Measurements from ENCODE around the gene HMX3.

Gene HMX3

DNA sequence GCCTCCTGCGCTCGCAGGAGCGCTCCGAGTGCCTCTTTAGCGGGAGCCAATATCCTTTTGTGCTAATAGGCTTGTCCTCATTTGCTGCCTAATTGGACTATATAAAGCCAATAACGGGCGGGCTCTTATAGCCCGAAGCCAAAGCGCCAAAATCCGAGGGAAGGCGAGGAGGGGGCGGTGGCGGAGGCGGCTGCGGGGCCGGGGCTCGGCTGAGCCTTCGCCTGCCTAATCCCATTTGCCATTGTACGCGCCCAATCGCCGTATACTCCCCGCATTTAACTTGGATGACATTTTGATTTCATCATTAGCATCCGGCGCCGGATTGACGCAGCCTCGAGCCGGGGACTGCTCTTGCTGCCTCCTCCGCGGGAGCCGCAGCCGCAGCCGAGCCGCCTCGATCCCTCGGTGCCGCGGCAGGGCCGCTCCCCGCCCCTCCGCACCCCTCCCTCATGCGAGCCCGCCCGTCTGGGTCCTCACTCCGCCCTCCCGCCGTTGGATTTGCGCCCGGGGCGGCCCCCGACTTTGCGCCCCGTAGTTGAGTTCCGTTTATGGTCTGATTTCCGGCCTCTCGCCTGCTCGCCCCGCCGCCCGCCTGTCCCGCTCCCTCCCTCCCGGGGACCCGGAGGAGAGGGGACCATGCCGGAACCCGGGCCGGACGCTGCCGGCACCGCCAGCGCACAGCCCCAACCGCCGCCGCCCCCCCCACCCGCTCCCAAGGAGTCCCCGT, at the start of gene HMX3:
HMX3 (plus strand) TSS at position 556 of the 727 bp plus-strand sequence; CDS start at position 637, 81 bp downstream.
- DNase-seq (ENCODE audit: low spot score) = no peak

DNA sequence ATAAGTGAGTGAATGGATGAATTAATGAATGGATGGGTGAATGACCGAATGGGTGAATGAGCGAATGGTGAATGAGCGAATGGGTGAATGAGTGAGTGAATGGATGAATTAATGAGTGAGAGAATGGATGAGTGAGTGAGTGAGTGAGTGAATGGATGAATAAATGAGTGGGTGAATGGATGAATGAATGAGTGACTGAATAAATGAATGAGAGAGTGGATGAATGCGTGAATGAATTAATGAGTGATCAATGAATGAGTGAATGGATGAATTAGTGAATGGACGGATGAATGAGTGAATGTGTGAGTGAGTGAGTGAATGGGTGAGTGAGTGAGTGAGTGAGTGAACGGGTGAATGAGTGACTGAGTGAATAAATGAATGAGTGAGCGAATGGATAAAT, 49.5 kb upstream of the HMX3 start:
- DNase-seq (ENCODE audit: low spot score) = no peak

DNA sequence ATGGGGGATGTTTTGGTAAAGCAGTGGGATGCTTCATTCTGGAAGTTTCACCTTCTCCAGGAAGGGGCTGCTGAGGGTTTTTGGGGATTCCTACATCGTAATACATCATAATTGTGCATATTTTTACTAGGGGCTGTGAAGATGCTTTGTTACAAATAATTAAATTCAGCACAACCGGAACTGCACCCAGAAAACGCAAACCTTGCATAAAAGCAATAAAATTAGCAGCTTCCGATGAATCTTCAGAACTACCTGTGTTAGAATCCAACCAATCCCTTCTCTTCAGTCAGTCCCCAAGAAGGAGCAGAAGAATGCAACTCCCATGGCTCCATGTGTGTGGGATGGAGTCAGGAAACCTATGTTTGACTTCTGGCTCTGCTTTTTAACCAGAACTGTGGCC, 48.4 kb upstream of the HMX3 start:
- DNase-seq (ENCODE audit: low spot score) = no peak

DNA sequence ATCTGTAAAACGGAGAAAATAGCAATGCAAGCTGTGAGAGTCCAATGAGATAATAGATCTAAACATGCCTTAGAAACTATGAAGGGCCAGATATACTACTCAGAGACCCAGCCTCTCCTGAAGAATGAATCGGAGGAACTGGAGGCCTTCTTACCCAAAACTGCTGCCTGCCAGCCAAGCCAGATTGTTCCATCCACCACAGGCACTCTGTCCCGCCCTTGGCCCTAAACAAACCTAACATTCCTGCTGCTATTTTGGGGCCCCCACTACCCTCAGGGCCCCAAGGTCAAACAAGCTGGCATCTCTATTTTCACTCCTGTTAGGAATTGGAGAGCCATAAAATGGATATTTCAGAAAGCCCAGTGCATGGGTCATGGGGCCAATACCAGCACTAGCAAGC, 48.0 kb upstream of the HMX3 start:
- no peak for DNase-seq (ENCODE audit: low spot score)

DNA sequence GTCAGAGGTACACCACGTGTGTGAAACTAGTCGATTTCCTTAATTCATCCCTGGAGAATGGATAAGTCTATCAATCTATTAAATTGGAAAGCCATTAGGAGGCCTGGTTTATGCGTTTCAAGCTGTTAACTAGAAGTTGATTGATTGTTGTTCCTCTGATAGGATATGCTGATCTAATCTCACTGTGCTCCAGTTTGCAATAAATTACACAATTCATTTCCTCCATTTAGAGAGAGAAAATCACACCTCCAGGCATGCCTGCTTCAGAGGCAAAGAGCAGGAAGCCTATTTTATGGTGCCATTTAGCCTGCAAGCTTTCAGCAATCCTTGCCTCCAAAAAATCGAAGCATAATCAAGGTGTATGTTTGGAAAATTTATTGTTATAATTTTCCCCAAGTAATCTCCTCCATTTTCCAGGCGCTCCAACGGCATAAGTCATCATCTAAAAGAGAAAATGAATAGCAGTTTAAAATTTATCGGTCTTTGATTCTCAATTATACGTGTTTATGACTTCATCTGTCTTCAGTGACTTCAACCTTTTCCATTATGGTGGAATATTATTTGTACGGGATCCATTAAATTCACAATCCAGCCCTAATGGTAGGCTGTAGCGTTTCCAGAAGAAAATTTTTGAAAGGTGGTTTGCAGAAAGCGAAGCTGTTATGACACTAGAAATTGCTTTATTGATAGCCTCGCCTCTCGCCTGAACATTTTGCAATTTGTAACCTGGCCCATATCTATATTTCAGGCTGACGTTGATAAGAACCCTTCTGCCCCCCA, 42.9 kb upstream of the HMX3 start:
- no peak for DNase-seq (ENCODE audit: low spot score)

DNA sequence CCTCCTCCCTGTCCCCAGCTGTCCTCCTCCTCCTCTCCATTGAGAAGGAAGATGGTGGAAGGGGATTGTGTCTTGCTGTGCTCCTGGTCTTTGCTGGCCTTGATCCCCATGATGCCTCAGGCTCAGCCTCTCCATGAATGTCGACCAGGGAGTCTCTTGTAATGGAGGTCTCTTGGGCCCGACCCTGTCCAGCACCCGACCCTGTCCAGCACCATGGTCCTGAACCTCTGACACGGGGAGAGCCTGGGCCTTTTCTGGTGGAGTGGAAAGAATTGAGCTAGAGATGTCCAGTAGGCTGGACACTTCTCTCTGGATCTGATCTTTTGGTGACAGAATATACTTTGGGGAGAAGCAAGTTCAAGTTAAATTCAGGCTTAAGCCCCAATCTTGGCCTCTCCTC, 42.3 kb upstream of the HMX3 start:
- DNase-seq (ENCODE audit: low spot score) = no peak

DNA sequence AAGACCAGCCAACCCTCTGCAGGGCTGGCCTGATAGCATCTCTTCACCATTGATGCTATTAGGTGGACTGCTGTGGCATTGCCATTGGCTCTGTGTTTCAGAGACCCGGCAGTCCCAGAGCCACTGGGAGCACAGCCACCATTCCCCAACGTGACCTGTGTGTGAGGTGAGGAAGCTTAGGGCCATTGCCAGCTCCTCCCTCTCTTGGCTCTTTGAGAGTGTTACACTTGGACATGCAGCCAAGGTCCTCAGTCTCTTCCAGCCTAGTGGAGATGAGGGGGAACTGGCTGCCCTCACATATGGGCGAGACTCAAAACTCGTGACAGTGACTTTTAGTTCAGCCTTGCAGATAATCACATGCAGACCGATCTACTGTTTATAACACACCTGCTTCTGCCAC, 39.3 kb upstream of the HMX3 start:
- DNase-seq (ENCODE audit: low spot score) = peak; percentile 5

DNA sequence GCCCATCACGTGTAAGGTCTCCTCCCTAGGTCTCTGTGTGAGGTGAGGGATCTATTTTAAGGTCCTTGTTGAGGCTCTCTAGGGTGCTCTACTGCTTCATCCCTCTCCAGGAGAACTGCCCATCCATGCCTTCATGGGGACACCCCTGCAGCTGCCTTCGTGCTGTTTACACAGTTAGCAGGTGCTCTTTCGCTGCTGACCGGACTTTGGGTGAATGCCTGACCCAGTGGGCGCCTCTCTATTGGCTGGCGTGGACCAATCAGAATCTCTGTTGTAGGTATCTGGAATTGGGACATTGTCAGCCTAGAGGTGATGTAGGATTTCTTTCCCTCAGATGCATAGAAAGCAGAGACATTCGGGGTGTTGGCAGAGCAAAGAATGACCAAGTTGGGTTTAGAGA, 38.7 kb upstream of the HMX3 start:
- no peak for DNase-seq (ENCODE audit: low spot score)

DNA sequence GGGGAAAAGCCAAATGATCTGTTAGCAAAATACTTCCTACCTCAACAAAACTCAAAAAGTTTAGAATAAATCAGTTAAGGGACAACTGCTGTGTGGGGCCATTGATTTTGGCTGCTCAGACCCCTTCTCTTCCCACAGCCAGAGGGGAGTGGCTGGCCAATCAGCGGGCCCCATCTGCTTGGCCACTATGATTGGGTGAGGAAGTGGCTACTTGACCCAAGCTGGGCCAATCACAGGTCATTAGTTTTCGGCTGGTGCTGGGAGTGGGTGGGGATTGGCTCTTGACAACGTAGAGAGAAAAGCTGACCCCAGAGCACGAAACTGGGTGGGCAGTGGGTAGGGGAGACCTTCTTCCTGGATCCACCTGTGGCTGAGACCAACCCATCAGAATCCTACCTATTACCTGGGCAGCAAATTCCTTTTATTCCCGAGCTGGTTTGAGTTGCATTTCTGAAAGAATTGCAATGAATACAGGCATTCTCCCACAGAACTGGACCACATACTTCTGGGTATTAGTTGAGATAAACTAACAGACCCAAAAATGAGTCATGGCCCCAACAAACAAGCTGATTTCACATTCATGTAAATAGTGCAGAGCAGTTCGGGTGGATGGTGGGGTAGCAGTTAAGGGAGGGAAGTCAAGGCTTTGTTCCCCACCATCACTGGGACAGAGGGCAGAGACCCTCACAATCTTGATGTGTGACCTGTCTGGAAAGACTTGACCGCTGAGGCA, 35.6 kb upstream of the HMX3 start:
- no peak for DNase-seq (ENCODE audit: low spot score)

DNA sequence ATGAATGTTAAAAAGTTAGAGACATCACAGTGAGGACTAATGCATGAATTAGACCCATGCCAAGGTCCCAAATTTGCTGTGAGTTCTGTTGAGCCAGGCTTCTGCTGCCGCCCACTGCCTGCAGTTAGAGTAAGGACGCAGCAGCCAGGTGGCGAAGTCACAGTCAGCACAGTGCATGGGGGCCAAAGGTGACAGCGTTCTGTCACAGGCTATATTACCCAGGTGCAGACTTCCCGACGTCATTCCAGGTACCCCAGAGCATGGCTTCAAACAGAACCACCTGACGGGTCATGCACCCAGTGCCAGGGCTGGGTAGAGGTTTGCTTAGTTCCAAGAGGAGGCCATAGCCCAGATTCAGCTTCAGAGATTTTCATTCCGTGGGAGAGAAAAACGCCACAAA, 33.9 kb upstream of the HMX3 start:
- DNase-seq (ENCODE audit: low spot score) = no peak

DNA sequence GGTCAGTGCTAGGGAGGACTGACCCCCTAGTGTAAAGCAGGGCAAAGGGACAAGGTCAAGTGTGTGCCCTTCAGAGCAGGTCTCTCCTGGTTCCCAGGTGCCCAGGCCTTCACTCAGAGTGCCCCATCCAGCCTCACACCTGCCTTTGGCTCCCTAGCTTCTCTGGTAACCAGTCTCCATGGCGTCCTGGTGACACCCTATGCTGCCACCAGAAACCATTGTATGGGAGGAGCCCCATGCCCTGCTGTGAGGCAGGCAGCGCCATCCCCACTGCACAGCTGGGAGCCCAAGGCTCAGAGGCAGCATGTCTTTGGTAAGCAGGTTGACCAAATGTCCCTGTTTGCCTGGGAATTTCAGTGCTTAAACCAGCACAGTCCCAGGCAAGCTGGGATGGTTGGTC, 33.1 kb upstream of the HMX3 start:
- no peak for DNase-seq (ENCODE audit: low spot score)

DNA sequence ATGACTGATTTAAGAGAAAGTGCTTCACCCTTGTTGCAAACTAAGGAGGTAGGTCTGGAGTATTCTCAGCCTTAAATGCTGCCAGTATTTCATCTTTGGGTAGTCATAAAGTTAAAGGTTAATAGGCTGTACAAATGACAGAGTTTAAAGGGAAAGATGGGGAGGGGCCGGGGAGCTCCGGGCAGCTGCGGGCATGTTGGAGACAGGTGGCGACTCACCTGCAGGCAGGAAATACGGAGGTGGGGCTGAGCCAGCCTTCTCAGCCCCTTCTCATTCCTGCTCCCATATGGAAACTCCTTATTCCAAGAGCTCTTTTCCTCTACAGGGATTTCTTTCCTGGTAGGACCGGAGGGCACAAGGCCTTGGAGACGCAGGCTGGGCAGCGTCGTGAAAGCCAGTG, 31.8 kb upstream of the HMX3 start:
- DNase-seq (ENCODE audit: low spot score) = no peak

DNA sequence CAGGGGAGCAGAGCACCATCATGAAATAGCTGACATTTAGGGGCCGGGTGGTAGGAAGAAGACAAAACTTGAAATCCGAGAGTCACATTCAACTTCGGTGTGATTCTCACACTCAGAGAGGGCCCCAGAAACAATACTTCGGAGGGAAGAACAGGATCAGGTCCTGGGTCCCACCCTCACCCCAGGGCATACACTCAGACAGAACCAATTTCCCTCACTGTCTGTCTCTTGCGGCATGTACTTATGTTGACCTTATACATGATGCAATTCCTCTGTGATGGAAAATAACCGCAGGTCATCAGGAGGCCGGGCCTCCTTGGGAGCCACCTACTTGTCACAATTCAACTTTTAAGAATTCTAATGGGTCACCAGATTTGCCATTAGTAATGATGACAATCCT, 26.3 kb upstream of the HMX3 start:
- DNase-seq (ENCODE audit: low spot score) = no peak

DNA sequence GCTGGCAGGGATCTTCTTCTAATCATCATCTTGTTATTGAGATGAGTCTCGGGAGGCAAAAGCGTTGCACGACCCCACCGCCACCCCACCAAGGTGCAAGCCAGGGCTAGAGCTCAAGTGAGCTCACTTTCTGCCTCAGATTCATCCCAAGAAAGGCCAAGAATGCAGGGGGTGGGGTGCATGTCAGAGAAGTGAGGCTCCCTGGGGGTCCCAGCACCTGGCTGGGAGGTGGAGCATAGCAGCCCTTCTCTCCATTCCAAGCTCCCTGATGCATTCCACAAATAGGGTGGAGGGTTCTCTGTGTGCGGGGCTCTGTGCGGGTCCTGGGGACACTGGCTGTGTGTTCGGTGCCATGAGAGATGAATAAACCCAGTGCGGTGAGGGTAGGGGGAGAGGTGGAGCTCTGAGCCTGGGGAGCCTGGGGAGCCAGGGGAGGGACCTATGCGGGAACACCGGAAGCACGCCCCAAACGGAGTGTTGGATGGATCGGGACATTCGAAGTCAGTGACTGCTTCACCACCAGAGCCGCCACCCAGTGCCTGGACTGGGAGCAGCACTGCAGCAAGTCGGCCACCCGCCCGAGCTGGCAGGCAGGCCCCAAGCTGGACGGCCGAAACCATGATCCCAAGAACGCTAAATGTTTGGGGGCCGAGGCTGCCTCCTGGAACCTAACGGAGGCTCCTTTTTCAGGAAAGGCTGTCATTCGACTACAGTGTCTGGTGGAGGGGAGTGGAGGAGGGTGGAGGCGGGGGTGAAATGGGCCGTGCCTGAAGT, 17.9 kb upstream of the HMX3 start:
- DNase-seq (ENCODE audit: low spot score) = no peak

DNA sequence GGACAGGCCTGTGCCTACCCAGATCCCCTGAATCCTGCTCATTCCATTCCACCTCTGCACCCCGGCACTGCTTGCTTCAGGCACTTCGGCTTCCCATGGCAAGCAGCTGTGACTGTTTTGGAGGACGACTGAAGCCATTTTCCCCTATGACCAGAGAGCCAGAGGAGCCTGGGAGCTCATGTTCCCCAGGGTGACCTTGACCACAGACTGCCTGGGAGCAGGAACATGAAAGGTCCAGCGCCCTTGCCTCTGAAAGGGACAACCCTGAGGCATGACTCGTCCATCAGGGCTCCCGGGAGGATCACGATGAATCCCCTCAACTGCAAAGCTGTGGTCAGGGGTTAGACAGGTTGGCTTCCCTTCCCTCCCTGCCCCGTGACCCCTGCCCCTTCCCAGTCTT, 16.7 kb upstream of the HMX3 start:
- no peak for DNase-seq (ENCODE audit: low spot score)

DNA sequence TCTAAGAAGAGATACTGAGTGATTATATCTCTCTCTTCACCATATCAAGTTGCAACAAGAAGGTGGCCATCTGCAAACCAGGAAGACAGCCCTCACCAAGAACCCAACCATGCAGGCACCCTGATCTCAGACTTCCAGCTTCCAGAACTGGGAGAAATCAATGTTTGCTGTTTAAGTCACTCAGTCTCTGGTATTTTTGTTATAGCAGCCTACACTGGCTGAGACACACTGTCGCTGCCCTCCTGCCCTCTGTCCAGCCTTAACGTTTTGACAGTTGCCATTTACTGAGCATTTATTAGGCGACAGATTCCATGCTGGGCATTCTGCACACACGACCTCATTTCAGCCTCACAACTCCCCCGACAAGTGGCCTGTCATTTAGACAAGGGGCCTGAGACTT, 9.5 kb upstream of the HMX3 start:
- DNase-seq (ENCODE audit: low spot score) = no peak

DNA sequence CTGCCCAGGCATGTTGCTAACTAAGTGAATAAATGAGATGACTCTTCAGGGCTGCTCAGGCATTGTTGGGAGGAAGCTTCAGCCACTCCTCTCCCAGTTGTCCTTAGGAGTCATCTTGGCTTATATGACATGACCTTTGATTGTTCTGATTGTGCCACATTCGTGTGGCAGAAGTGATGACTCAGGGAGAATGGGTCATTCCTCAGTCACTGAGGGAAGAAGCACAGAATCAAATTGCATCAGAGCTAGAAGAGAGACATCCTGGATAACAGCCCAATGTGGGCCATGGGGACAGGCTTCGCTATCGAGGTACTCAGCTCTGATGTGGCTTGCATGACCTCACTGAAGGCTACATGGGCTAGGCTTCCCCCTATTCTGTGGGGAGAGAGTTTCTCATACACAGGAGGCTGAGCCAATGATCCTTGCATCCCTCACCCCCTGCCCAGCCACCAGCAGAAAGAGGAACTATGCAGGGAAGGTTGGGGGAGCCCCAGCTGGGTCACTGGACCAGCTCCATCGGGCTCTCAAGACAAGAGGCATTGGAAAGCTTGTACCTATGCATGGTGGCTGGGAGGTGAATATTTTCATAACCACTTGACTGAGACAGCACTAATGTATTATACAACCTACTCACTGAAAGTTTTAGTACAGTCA, 6.0 kb upstream of the HMX3 start:
- DNase-seq (ENCODE audit: low spot score) = no peak

DNA sequence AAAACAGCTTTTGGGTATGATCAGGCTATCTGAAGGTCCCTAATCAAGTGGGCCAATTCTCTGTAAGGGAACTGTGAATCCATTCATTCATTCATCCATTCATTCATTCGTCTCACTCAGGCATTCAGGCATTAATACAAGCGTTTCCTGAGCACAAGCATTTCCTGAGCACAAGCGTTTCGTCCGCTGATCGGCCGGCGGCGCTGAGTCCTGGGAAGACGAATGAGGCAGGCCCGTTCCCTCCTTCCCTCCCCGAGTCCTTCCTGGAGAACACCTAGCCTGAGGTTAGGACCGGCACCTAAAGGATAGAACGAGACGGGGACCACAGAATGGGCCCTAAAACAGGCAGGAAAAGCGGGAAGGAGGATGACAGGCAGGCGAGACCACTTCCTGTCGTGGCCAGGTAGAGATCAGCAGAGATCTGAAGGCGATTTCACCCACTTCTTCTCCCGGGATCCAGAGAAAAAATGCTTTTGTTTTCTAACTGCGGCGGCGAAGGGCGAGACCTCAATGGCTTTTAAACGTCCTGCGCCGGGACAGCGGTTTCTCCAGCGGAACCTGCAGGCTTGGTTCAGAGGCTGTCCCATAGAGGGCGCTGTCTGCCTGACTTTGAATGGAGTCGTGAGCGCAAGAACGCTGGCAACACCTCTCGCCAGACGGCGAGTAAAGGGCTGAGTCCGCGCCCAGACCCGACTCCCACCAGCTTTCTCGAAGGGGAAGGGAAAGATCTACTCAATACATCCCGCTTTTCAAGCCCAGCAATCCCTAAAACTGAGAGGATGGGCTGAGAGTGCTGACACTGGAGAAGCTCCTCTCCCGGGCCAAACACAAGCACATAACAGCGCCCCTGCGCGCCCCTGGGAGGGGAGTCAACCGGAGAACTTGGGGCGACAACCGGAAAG, 2.9 kb upstream of the HMX3 start:
- DNase-seq (ENCODE audit: low spot score) = peak; percentile 74

DNA sequence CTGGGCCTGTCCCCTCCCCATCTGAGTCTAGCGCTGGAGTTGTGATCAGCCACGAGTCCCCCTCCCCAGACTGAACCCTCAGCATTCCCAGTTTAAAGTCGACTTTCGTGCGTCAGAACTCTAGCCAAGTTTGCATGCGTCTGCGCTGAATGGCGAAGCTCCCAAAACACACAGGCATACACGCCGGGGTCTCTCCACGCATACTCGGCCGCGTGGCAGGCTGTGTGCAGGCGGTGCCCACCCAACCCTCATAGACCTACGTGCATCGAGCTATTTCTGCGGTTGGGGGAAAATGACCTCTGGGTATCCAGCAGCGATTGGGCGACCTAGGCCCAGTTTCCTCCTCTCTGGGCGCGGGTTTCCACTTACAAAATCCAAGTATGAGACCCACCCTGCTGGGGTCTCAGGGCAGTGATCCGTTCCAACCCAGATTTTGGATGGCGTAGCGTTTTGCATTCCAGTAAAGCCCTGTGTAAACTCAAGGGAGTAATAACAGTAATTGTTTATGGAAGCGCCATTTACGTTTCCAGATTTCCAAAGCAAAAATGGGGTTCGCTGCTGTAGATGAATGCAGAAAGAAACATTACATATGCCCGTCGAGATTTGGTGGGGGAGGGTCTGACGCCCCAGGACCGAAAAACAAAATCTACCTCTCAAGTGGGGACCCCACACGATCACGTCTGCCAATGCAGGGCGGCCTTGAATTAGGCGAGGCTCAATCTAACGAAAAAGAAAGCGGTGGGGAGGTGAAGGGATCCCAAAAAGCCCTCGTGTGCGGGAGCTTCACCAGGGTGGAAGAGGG, 2.0 kb upstream of the HMX3 start:
- no peak for DNase-seq (ENCODE audit: low spot score)

Measured in putamen (tissue), 1 donor.